Measurements from ENCODE around the gene UBE2J2.

- TF ChIP-seq CTCF (IDR thresholded peaks at IDR 0.05; ENCODE audit: low read depth, low read length, missing input control) = no peak
- TF ChIP-seq TAF1 (conservative IDR thresholded peaks at IDR 0.05) = no peak
- TF ChIP-seq YY1 (IDR thresholded peaks at IDR 0.05) = no peak
Observed at GRCh38 chr1:1264868-1265272, 8.8 kb downstream of the UBE2J2 start.
